ENCODE data around the gene CREG2. TPM values are rescaled to one million over a fixed set of nuclear protein-coding genes. Genes with fewer than 3 reads are reported as not detected.
"Not testable (repeated sequence)": the region's sequence is repeated elsewhere in the genome, so short reads cannot be mapped to it uniquely, and the experiment has no call there.

The CREG2 gene
- total RNA-seq, 1 donor from 2014 or later = not detected

- no peaks in the 10 kb centered on the region for H3K27me3 ChIP-seq
- no peak overlapping the region for H3K4me3 ChIP-seq
- no peak for TF ChIP-seq CTCF (IDR thresholded peaks at IDR 0.05)
- no peaks in the 10 kb centered on the region for H3K4me1 ChIP-seq
- intact Hi-C loops (cut with DNase I) = no loop called here
- no peak overlapping the region for H3K27ac ChIP-seq
- no peak for ATAC-seq
- DNase-seq = no peak
- no peaks in the 10 kb centered on the region for H3K9me3 ChIP-seq
- H3K36me3 ChIP-seq = no peaks in the 10 kb centered on the region
These were observed 31.2 kb downstream of the CREG2 start for GRCh38 chr2:101356055-101356454.

- Histone ChIP-seq H3K36me3 (no peaks in the 10 kb centered on the region), H3K9me3 (no peaks in the 10 kb centered on the region), H3K4me3 (no peak overlapping the region), H3K4me1 (no peaks in the 10 kb centered on the region), H3K27ac (no peak overlapping the region), H3K27me3 (no peaks in the 10 kb centered on the region)
- no peak for DNase-seq
- no peak for TF ChIP-seq CTCF (IDR thresholded peaks at IDR 0.05)
- intact Hi-C loops (cut with DNase I) = no loop called here
- no peak for ATAC-seq
These were observed 31.8 kb downstream of the CREG2 start for GRCh38 chr2:101355401-101356054.

- no peaks in the 10 kb centered on the region for H3K4me1 ChIP-seq
- H3K4me3 ChIP-seq = no peak overlapping the region
- ATAC-seq = no peak
- H3K36me3 ChIP-seq = no peaks in the 10 kb centered on the region
- H3K9me3 ChIP-seq = no peaks in the 10 kb centered on the region
- no peak overlapping the region for H3K27ac ChIP-seq
- no peak for TF ChIP-seq CTCF (IDR thresholded peaks at IDR 0.05)
- no peaks in the 10 kb centered on the region for H3K27me3 ChIP-seq
- no peak for DNase-seq
- intact Hi-C loops (cut with DNase I) = no loop called here
These were observed 32.6 kb downstream of the CREG2 start for GRCh38 chr2:101354420-101355311.

GRCh38 chr2:101352631-101353030, 34.7 kb downstream of the CREG2 start:
- H3K36me3 ChIP-seq; intact Hi-C loops (cut with DNase I); DNase-seq; H3K4me3 ChIP-seq; ATAC-seq; H3K4me1 ChIP-seq; H3K9me3 ChIP-seq; H3K27ac ChIP-seq; H3K27me3 ChIP-seq: not testable (repeated sequence)

GRCh38 chr2:101351207-101351606, 36.1 kb downstream of the CREG2 start:
- TF ChIP-seq CTCF (IDR thresholded peaks at IDR 0.05) = no peak
- H3K27ac ChIP-seq = no peak overlapping the region
- H3K36me3 ChIP-seq = no peaks in the 10 kb centered on the region
- H3K4me1 ChIP-seq = no peaks in the 10 kb centered on the region
- no peaks in the 10 kb centered on the region for H3K27me3 ChIP-seq
- no peaks in the 10 kb centered on the region for H3K9me3 ChIP-seq
- DNase-seq = no peak
- intact Hi-C loops (cut with DNase I) = no loop called here
- no peak for ATAC-seq
- no peak overlapping the region for H3K4me3 ChIP-seq

Measured in upper lobe of right lung (tissue), 1 donor.